ENCODE data around the gene STPG4.

The STPG4 gene

GRCh38 chr2:47198985-47199451 lies 43.9 kb upstream of the STPG4 start:
- Histone ChIP-seq H3K4me3 (ENCODE audit: low read depth, low read length) (no peak overlapping the region), H3K27ac (ENCODE audit: extremely low read depth, low read depth, low read length) (no peak overlapping the region), H3K4me1 (ENCODE audit: control insufficient read depth, insufficient read depth, low read length) (peaks cover 14% of the 10 kb centered on the region), H3K36me3 (ENCODE audit: control insufficient read depth in 2 of 2, insufficient read depth in 1 of 2, low read length in 2 of 2) (no peaks in the 10 kb centered on the region), H3K9me3 (ENCODE audit: control insufficient read depth, insufficient read depth, low read depth, low read length) (no peaks in the 10 kb centered on the region)
- ChIA-PET CTCF (interaction anchor here (0.6 kb wide), 1 partner anchor 73 kb away, joined by 3 read pairs; no protein-coding TSS in a partner anchor), POLR2A (interaction anchor here (1.2 to 1.4 kb wide), 3 partner anchors 10 to 27 kb away, joined by 4 to 13 read pairs (median 12); no protein-coding TSS in a partner anchor)
- no peak for TF ChIP-seq ZBTB20 (tag by site-specific recombination; IDR thresholded peaks at IDR 0.05)
- TF ChIP-seq ZNF114 (tag by site-specific recombination; IDR thresholded peaks at IDR 0.05), result no peak
- TF ChIP-seq ZNF510 (tag by site-specific recombination; IDR thresholded peaks at IDR 0.05; ENCODE audit: insufficient replicate concordance), result no peak
- peak; percentile 12; the same call in 1 of the 2 replicates for TF ChIP-seq BCL6B (tag by site-specific recombination; IDR thresholded peaks at IDR 0.05)
- TF ChIP-seq, protein P1, sequence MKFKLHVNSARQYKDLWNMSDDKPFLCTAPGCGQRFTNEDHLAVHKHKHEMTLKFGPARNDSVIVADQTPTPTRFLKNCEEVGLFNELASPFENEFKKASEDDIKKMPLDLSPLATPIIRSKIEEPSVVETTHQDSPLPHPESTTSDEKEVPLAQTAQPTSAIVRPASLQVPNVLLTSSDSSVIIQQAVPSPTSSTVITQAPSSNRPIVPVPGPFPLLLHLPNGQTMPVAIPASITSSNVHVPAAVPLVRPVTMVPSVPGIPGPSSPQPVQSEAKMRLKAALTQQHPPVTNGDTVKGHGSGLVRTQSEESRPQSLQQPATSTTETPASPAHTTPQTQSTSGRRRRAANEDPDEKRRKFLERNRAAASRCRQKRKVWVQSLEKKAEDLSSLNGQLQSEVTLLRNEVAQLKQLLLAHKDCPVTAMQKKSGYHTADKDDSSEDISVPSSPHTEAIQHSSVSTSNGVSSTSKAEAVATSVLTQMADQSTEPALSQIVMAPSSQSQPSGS (tag by site-specific recombination; IDR thresholded peaks at IDR 0.05; ENCODE audit: low read depth), result no peak
- TF ChIP-seq ZNF473 (tag by site-specific recombination; IDR thresholded peaks at IDR 0.05), result no peak
- TF ChIP-seq ZBTB48 (tag by site-specific recombination; IDR thresholded peaks at IDR 0.05), result peak; percentile 18; the same call in 1 of the 2 replicates
- TF ChIP-seq ZNF175 (tag by site-specific recombination; IDR thresholded peaks at IDR 0.05), result no peak
- no peak for TF ChIP-seq ZNF292 (tag by site-specific recombination; IDR thresholded peaks at IDR 0.05; ENCODE audit: borderline replicate concordance, low read depth)
- 0 out of 2 replicates have a peak, but pooled peaks have one; percentile 45 for TF ChIP-seq WT1 (tag by site-specific recombination; IDR thresholded peaks at IDR 0.05)
- TF ChIP-seq, protein P2, sequence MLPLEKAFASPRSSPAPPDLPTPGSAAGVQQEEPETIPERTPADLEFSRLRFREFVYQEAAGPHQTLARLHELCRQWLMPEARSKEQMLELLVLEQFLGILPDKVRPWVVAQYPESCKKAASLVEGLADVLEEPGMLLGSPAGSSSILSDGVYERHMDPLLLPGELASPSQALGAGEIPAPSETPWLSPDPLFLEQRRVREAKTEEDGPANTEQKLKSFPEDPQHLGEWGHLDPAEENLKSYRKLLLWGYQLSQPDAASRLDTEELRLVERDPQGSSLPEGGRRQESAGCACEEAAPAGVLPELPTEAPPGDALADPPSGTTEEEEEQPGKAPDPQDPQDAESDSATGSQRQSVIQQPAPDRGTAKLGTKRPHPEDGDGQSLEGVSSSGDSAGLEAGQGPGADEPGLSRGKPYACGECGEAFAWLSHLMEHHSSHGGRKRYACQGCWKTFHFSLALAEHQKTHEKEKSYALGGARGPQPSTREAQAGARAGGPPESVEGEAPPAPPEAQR (tag by site-specific recombination; IDR thresholded peaks at IDR 0.05), result no peak
- no peak for TF ChIP-seq SP7 (tag by site-specific recombination; IDR thresholded peaks at IDR 0.05)
- TF ChIP-seq BCL11B (tag by site-specific recombination; IDR thresholded peaks at IDR 0.05; ENCODE audit: low read depth), result no peak
- TF ChIP-seq SETDB1 (IDR thresholded peaks at IDR 0.05; ENCODE audit: insufficient read length, low read length), result no peak
- no peak for TF ChIP-seq ZBTB1 (tag by site-specific recombination; IDR thresholded peaks at IDR 0.05)
- no peak for TF ChIP-seq ZNF624 (tag by site-specific recombination; IDR thresholded peaks at IDR 0.05)
- no peak for TF ChIP-seq ZNF654 (tag by site-specific recombination; IDR thresholded peaks at IDR 0.05; ENCODE audit: low read depth)
- TF ChIP-seq ZNF398 (tag by site-specific recombination; IDR thresholded peaks at IDR 0.05), result no peak

DNA sequence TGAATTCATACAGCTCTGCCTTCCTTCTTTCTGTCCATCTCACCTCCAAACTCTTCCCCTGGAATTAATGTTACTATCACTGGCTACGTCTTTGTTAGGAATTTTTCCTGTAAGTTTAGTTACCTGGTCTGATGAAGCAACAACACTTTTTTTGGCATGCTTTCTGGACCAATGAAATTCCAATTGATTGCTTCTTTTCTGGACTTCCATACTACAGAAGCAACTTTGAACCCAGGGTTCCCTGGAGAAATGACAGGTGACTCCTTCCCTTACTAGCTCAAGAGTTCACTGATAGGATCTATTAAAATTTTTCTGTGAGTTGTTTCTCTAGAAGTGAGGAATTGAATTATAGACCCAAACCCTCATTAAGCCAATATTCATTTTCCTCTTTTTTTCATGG lies 41.4 kb upstream of the STPG4 start:
- CTCF ChIA-PET, result interaction anchor here (0.5 kb wide), 1 partner anchor 26 kb away, joined by 4 read pairs; no protein-coding TSS in a partner anchor
- H3K4me3 ChIP-seq (ENCODE audit: low read depth, low read length), result no peak overlapping the region
- H3K27ac ChIP-seq (ENCODE audit: extremely low read depth, low read depth, low read length), result no peak overlapping the region
- H3K36me3 ChIP-seq (ENCODE audit: control insufficient read depth in 2 of 2, insufficient read depth in 1 of 2, low read length in 2 of 2), result no peaks in the 10 kb centered on the region
- POLR2A ChIA-PET, result no interaction called here
- no peaks in the 10 kb centered on the region for H3K9me3 ChIP-seq (ENCODE audit: control insufficient read depth, insufficient read depth, low read depth, low read length)
- H3K4me1 ChIP-seq (ENCODE audit: control insufficient read depth, insufficient read depth, low read length), result peaks cover 37% of the 10 kb centered on the region
- TF ChIP-seq, protein P3, sequence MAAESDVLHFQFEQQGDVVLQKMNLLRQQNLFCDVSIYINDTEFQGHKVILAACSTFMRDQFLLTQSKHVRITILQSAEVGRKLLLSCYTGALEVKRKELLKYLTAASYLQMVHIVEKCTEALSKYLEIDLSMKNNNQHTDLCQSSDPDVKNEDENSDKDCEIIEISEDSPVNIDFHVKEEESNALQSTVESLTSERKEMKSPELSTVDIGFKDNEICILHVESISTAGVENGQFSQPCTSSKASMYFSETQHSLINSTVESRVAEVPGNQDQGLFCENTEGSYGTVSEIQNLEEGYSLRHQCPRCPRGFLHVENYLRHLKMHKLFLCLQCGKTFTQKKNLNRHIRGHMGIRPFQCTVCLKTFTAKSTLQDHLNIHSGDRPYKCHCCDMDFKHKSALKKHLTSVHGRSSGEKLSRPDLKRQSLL (tag by site-specific recombination; IDR thresholded peaks at IDR 0.05), result no peak
- no peak for TF ChIP-seq ZNF23 (tag by site-specific recombination; IDR thresholded peaks at IDR 0.05; ENCODE audit: borderline replicate concordance)
- TF ChIP-seq ZNF292 (tag by site-specific recombination; IDR thresholded peaks at IDR 0.05; ENCODE audit: borderline replicate concordance, low read depth), result no peak
- no peak for TF ChIP-seq PRDM1 (tag by site-specific recombination; IDR thresholded peaks at IDR 0.05)
- no peak for TF ChIP-seq ZBTB11 (tag by site-specific recombination; conservative IDR thresholded peaks at IDR 0.05; ENCODE audit: low read depth)

Measured in HEK293 (cell line).